GM20431 (cell line): ENCODE data around the gene EHD4.

Experiments
- in situ Hi-C: fragments of 300-500 bp; cut with MseI, MboI; formaldehyde crosslinking; loops from one replicate; pipeline ENCODE4 v1.15.0; 2020; ENCODE audit warnings: low sequenced_read_pairs; ENCODE audit not compliant: unreplicated experiment

EHD4 gene

GRCh38 chr15:41972253-41973242 lies at the start of gene EHD4:
Gene EHD4 (minus strand): TSS chr15:41972557. CDS start chr15:41972494, 63 bp downstream.
- in situ Hi-C loops, result no loop called here

GRCh38 chr15:42021593-42021992 lies 49.2 kb upstream of the EHD4 start:
- in situ Hi-C loops, result no loop called here

- in situ Hi-C loops, result no loop called here
Measured at GRCh38 chr15:42020713-42021273, 48.4 kb upstream of the EHD4 start, which contains the start of gene PLA2G4E. Gene PLA2G4E (minus strand): TSS chr15:42021042. CDS start chr15:42021030, 12 bp downstream.

- in situ Hi-C loops, result no loop called here
Measured at GRCh38 chr15:42018306-42019224, 46.2 kb upstream of the EHD4 start.

GRCh38 chr15:42016971-42017370 lies 44.6 kb upstream of the EHD4 start:
- in situ Hi-C loops, result no loop called here

- in situ Hi-C loops, result no loop called here
Measured at GRCh38 chr15:42014406-42014805, 42.0 kb upstream of the EHD4 start.

- in situ Hi-C loops, result no loop called here
Measured at GRCh38 chr15:42012928-42013482, 40.6 kb upstream of the EHD4 start.

GRCh38 chr15:42012241-42012640 lies 39.9 kb upstream of the EHD4 start:
- in situ Hi-C loops, result no loop called here

GRCh38 chr15:42011074-42011473 lies 38.7 kb upstream of the EHD4 start:
- in situ Hi-C loops, result no loop called here

GRCh38 chr15:42010434-42010833 lies 38.1 kb upstream of the EHD4 start:
- in situ Hi-C loops, result no loop called here

- in situ Hi-C loops, result no loop called here
Measured at GRCh38 chr15:42009474-42009873, 37.1 kb upstream of the EHD4 start.

- in situ Hi-C loops, result no loop called here
Measured at GRCh38 chr15:42009022-42009421, 36.7 kb upstream of the EHD4 start.

- in situ Hi-C loops, result no loop called here
Measured at GRCh38 chr15:42007386-42007785, 35.0 kb upstream of the EHD4 start.

GRCh38 chr15:42002333-42002732 lies 30.0 kb upstream of the EHD4 start:
- in situ Hi-C loops, result no loop called here

GRCh38 chr15:42001236-42001635 lies 28.9 kb upstream of the EHD4 start:
- in situ Hi-C loops, result no loop called here

- in situ Hi-C loops, result loop anchor here (25.0 kb wide), 1 partner anchor 138 kb away; no protein-coding TSS in a partner anchor
Measured at GRCh38 chr15:41999290-42000285, 27.2 kb upstream of the EHD4 start.

- in situ Hi-C loops, result loop anchor here (25.0 kb wide), 1 partner anchor 139 kb away; no protein-coding TSS in a partner anchor
Measured at GRCh38 chr15:41997845-41998244, 25.5 kb upstream of the EHD4 start.

GRCh38 chr15:41996921-41997592 lies 24.7 kb upstream of the EHD4 start:
- in situ Hi-C loops, result loop anchor here (25.0 kb wide), 1 partner anchor 140 kb away; no protein-coding TSS in a partner anchor
